HepG2 (cell line): Measurements from ENCODE around the gene TBC1D22A. TPM values are rescaled to one million over a fixed set of nuclear protein-coding genes. Genes with fewer than 3 reads are reported as not detected.

ENCODE experiments used
- AKAP8 ChIP-seq: sonication (generic); formaldehyde crosslinking; IDR thresholded peaks from 2 replicates; pipeline ENCODE4 v1.5.1; 2020; ENCODE audit warnings: mild to moderate bottlenecking, missing genetic modification reagents
- CEBPB ChIP-seq: IDR thresholded peaks from 2 replicates; pipeline ENCODE4 v1.6.1; 2011; ENCODE audit warnings: low read depth, low read length, improper control_type of control experiment, borderline replicate concordance
- ETV6 ChIP-seq: sonication (generic); formaldehyde crosslinking; conservative IDR thresholded peaks from 2 replicates; pipeline ENCODE4 v1.4.0; 2020; ENCODE audit warnings: missing genetic modification reagents
- PHB2 ChIP-seq: fragments of 450-650 bp; IDR thresholded peaks from 2 replicates; pipeline ENCODE4 v1.6.1; 2018; ENCODE audit not compliant: partially characterized antibody
- PRDM15 ChIP-seq: sonication (generic); formaldehyde crosslinking; IDR thresholded peaks from 2 replicates; pipeline ENCODE4 v1.4.0; 2020; ENCODE audit warnings: missing genetic modification reagents
- THRA ChIP-seq: sonication (generic); formaldehyde crosslinking; IDR thresholded peaks from 2 replicates; pipeline ENCODE4 v1.4.0; 2020; ENCODE audit warnings: missing genetic modification reagents, borderline replicate concordance
- ZNF335 ChIP-seq: sonication (generic); formaldehyde crosslinking; IDR thresholded peaks from 2 replicates; pipeline ENCODE4 v1.4.0; 2020; ENCODE audit warnings: missing genetic modification reagents
- ZNF512B ChIP-seq: sonication (generic); formaldehyde crosslinking; IDR thresholded peaks from 2 replicates; pipeline ENCODE4 v1.5.1; 2020; ENCODE audit warnings: missing genetic modification reagents, mild to moderate bottlenecking, borderline replicate concordance
- ZNF674 ChIP-seq: sonication (generic); formaldehyde crosslinking; IDR thresholded peaks from 2 replicates; pipeline ENCODE4 v1.5.0; 2020; ENCODE audit warnings: low read depth, mild to moderate bottlenecking, missing genetic modification reagents
- polyA plus RNA-seq, 8 experiments: library from polyadenylated mRNA; depleted of rRNA in 3 of 8; stranded (reverse) in 7 of 8; unstranded in 1 of 8; fragments of >200 nt; fragmentation: Illumina TruSeq in 4 of 8; extraction: Trizol in 4 of 8; gene quantifications; 2 replicates each; pipeline versions ENCODE4 v1.2.1 to v1.2.3, GENCODE V29; 2011 to 2016; ENCODE audit warnings: low read depth in 4 of 8, missing spikeins in 1 of 8, mixed read lengths in 1 of 8; ENCODE audit not compliant: insufficient read depth in 1 of 8
- total RNA-seq, 5 experiments: library from RNA; depleted of rRNA; stranded (reverse); fragments of >200 nt; fragmentation: Illumina TruSeq; extraction: Trizol; gene quantifications; 2 replicates each; pipeline ENCODE4 v1.2.3, GENCODE V29; 2016; ENCODE audit warnings: low read depth in 1 of 5
- TF ChIP-seq, protein P1 (sequence below), 2 experiments: IDR thresholded peaks; 2 replicates each; pipeline ENCODE4 v1.6.1; 2011 to 2012; ENCODE audit warnings: low read length in 2 of 2, borderline replicate concordance in 1 of 2, low read depth in 1 of 2, mild to moderate bottlenecking in 1 of 2, moderate library complexity in 1 of 2
- TF ChIP-seq, protein P2 (sequence below): IDR thresholded peaks from 2 replicates; pipeline ENCODE4 v1.4.0; 2020; ENCODE audit warnings: mild to moderate bottlenecking, missing genetic modification reagents

The TBC1D22A gene
- total and polyA plus RNA-seq, 2 of the 13 experiments (the other 11 are each of a cell fraction or from before 2014, with no cell fraction given), result 17.3 to 18.0 TPM

GRCh38 chr22:46762238-46763050 lies at the start of gene TBC1D22A (continued):
- TF ChIP-seq CEBPB (no peak), ZNF674 (0 out of 2 replicates have a peak, but pooled peaks have one; percentile 78), PRDM15 (CRISPR knock-in tag) (no peak), ZNF512B (CRISPR knock-in tag) (no peak), ZNF335 (CRISPR knock-in tag) (peak; percentile 83), THRA (CRISPR knock-in tag) (peak; percentile 59; the same call in 1 of the 2 replicates), PHB2 (no peak), AKAP8 (CRISPR knock-in tag) (0 out of 2 replicates have a peak, but pooled peaks have one; percentile 22), ETV6 (CRISPR knock-in tag) (peak; percentile 79; the same call in 1 of the 2 replicates)
- TF ChIP-seq, protein P1, sequence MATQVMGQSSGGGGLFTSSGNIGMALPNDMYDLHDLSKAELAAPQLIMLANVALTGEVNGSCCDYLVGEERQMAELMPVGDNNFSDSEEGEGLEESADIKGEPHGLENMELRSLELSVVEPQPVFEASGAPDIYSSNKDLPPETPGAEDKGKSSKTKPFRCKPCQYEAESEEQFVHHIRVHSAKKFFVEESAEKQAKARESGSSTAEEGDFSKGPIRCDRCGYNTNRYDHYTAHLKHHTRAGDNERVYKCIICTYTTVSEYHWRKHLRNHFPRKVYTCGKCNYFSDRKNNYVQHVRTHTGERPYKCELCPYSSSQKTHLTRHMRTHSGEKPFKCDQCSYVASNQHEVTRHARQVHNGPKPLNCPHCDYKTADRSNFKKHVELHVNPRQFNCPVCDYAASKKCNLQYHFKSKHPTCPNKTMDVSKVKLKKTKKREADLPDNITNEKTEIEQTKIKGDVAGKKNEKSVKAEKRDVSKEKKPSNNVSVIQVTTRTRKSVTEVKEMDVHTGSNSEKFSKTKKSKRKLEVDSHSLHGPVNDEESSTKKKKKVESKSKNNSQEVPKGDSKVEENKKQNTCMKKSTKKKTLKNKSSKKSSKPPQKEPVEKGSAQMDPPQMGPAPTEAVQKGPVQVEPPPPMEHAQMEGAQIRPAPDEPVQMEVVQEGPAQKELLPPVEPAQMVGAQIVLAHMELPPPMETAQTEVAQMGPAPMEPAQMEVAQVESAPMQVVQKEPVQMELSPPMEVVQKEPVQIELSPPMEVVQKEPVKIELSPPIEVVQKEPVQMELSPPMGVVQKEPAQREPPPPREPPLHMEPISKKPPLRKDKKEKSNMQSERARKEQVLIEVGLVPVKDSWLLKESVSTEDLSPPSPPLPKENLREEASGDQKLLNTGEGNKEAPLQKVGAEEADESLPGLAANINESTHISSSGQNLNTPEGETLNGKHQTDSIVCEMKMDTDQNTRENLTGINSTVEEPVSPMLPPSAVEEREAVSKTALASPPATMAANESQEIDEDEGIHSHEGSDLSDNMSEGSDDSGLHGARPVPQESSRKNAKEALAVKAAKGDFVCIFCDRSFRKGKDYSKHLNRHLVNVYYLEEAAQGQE (IDR thresholded peaks at IDR 0.05; ENCODE audit: borderline replicate concordance in 1 of 2, low read depth in 1 of 2, low read length in 2 of 2), result peak in 1 of 2 experiments; percentile 49; a peak in 1 of 4 replicates
- TF ChIP-seq, protein P2, sequence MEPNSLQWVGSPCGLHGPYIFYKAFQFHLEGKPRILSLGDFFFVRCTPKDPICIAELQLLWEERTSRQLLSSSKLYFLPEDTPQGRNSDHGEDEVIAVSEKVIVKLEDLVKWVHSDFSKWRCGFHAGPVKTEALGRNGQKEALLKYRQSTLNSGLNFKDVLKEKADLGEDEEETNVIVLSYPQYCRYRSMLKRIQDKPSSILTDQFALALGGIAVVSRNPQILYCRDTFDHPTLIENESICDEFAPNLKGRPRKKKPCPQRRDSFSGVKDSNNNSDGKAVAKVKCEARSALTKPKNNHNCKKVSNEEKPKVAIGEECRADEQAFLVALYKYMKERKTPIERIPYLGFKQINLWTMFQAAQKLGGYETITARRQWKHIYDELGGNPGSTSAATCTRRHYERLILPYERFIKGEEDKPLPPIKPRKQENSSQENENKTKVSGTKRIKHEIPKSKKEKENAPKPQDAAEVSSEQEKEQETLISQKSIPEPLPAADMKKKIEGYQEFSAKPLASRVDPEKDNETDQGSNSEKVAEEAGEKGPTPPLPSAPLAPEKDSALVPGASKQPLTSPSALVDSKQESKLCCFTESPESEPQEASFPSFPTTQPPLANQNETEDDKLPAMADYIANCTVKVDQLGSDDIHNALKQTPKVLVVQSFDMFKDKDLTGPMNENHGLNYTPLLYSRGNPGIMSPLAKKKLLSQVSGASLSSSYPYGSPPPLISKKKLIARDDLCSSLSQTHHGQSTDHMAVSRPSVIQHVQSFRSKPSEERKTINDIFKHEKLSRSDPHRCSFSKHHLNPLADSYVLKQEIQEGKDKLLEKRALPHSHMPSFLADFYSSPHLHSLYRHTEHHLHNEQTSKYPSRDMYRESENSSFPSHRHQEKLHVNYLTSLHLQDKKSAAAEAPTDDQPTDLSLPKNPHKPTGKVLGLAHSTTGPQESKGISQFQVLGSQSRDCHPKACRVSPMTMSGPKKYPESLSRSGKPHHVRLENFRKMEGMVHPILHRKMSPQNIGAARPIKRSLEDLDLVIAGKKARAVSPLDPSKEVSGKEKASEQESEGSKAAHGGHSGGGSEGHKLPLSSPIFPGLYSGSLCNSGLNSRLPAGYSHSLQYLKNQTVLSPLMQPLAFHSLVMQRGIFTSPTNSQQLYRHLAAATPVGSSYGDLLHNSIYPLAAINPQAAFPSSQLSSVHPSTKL (CRISPR knock-in tag), result peak; percentile 61; the same call in 1 of the 2 replicates
